Adrenal gland (tissue), 12 donors: ENCODE data around the gene KRT6B. TPM values are rescaled to one million over a fixed set of nuclear protein-coding genes. Genes with fewer than 3 reads are reported as not detected.

ENCODE experiments used
- DNase-seq, 7 donors: peaks; one replicate each; pipeline ENCODE4 v3.0.0-alpha.2; 2019 to 2020
- H3K27ac ChIP-seq, 5 donors: fragments of 200-600 bp; sonication (generic) in 4 of 5; 1 replicate in 3 of 5; 2 replicates in 2 of 5; pipeline versions ENCODE4 v1.5.1 to v1.8.0; 2016 to 2020; ENCODE audit warnings: mild to moderate bottlenecking in 1 of 5
- H3K27me3 ChIP-seq: fragments of 200-600 bp; 2 replicates; pipeline ENCODE4 v1.8.0; 2021
- H3K36me3 ChIP-seq, 2 donors: fragments of 200-600 bp; replicated peaks in 1 of 2; 1 replicate in 1 of 2; 2 replicates in 1 of 2; pipeline versions ENCODE4 v1.5.1 to v1.8.0; 2018 to 2022
- H3K4me1 ChIP-seq, 2 donors: fragments of 200-600 bp; replicated peaks in 1 of 2; 1 replicate in 1 of 2; 2 replicates in 1 of 2; pipeline versions ENCODE4 v1.5.1 to v1.8.0; 2018 to 2021
- H3K4me3 ChIP-seq, 4 donors: fragments of 200-600 bp; sonication (generic) in 3 of 4; one replicate each; pipeline ENCODE4 v1.5.1; 2016 to 2018
- H3K9me3 ChIP-seq, 3 donors: fragments of 200-600 bp; sonication (generic) in 1 of 3; replicated peaks in 1 of 3; 1 replicate in 2 of 3; 2 replicates in 1 of 3; pipeline versions ENCODE4 v1.5.1 to v1.8.0; 2016 to 2021
- POLR2A ChIP-seq, 2 donors: fragments of 450-650 bp; IDR thresholded peaks; one replicate each; pipeline ENCODE4 v1.6.1; 2017; ENCODE audit warnings: antibody characterized with exemption in 2 of 2, mild to moderate bottlenecking in 2 of 2, moderate library complexity in 1 of 2
- WGBS, 4 donors: extraction: QIAGEN DNeasy Blood & Tissue Kit in 2 of 4; methylation state at CpG; one replicate each; pipeline versions ENCODE4 v1.1.5 to v1.1.7; 2013 to 2017; 5-methylcytosine and 5-hydroxymethylcytosine counted together
- intact Hi-C, 2 donors: fragments of 100-400 bp; cut with DNase I; formaldehyde crosslinking; loops; one replicate each; pipeline versions ENCODE4 v1.14.1 to v1.15.0; 2022 to 2023
- polyA plus RNA-seq, 3 donors: library from polyadenylated mRNA; stranded (reverse); fragments of 200-250 nt in 2 of 3; fragments of 350-450 nt in 1 of 3; fragmentation: Illumina TruSeq in 1 of 3; extraction: RNeasy Lipid Tissue Mini Kit (QIAGEN cat#74804) in 1 of 3; gene quantifications; one replicate each; pipeline ENCODE4 v1.2.3, GENCODE V29; 2013 to 2014
- total RNA-seq, 9 donors: library from RNA; depleted of rRNA in 4 of 9; stranded (reverse); fragments of >200 nt in 4 of 9; fragments of 120-200 nt in 1 of 9; fragmentation: NEBNext Ultra II Directional in 1 of 9; extraction: Animal tissue kit (Norgen Biotek cat#: 25700) in 1 of 9; gene quantifications; one replicate each; pipeline versions ENCODE4 v1.1.0 to v1.2.4, GENCODE V29; 2013 to 2023
- TF ChIP-seq, protein P1 (sequence below), 6 experiments: fragments of 450-650 bp in 4 of 6; fragments of 200-600 bp in 2 of 6; sonication (generic) in 1 of 6; IDR thresholded peaks; 1 replicate in 5 of 6; 2 replicates in 1 of 6; pipeline versions ENCODE4 v1.5.1 to v1.8.0; 2016 to 2021; ENCODE audit warnings: antibody characterized with exemption in 6 of 6, mild to moderate bottlenecking in 2 of 6, moderate library complexity in 1 of 6
- donor health status: healthy with polysubstance abuse.
- donor health status: Bipolar disorder and iron deficiency.
- donor health status: DM: yes; HTN: yes; CAD: no.
- donor health status: DM: no; HTN: no; CAD: no.
- donor health status: DM: no; HTN: no; CAD: no.
- donor health status: DM: yes; HTN: yes; CAD: no.

The KRT6B gene
- total and polyA plus RNA-seq, 12 donors, result 0.20 to 0.25 TPM; not detected in 10

DNA sequence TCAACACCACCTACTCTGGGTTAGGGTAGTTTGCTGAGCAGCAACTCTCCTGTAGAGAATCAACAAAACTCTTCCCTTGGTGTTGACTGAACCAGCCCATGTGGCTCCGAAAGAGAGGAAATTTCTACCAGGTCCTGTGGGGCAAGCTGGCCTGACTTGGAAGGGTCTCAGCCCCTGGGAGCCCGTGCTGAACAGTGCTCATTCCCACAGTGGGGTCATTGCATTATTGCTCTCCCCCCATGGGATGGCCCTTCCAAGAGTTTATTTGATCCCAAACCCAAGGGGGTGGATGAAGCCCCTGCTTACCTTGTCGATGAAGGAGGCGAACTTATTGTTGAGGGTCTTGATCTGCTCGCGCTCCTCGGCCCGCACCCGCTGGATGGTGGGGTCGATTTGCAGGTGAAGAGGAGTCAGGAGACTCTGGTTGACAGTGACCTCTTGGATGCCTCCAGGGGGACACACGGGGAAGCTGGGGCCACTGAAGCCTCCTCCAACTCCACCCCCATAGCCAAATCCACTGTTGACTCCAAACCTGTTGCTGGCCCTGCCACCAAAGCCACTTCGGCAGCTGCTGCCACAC lies 18.4 kb downstream of the KRT6B start:
- intact Hi-C loops, result no loop called here
- TF ChIP-seq POLR2A (IDR thresholded peaks at IDR 0.05), result no peak
- TF ChIP-seq, protein P1, sequence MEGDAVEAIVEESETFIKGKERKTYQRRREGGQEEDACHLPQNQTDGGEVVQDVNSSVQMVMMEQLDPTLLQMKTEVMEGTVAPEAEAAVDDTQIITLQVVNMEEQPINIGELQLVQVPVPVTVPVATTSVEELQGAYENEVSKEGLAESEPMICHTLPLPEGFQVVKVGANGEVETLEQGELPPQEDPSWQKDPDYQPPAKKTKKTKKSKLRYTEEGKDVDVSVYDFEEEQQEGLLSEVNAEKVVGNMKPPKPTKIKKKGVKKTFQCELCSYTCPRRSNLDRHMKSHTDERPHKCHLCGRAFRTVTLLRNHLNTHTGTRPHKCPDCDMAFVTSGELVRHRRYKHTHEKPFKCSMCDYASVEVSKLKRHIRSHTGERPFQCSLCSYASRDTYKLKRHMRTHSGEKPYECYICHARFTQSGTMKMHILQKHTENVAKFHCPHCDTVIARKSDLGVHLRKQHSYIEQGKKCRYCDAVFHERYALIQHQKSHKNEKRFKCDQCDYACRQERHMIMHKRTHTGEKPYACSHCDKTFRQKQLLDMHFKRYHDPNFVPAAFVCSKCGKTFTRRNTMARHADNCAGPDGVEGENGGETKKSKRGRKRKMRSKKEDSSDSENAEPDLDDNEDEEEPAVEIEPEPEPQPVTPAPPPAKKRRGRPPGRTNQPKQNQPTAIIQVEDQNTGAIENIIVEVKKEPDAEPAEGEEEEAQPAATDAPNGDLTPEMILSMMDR (IDR thresholded peaks at IDR 0.05), result no peak
- DNase-seq, result no peak
- no peaks in the 10 kb centered on the region for H3K9me3 ChIP-seq
- H3K4me1 ChIP-seq, result no peaks in the 10 kb centered on the region
- no peaks in the 10 kb centered on the region for H3K36me3 ChIP-seq
- WGBS, 4 donors, result 81 to 93% (median 86%) methylated on average over 9 to 12 of the region's 12 CpGs
- H3K27ac ChIP-seq, result no peak overlapping the region
- H3K4me3 ChIP-seq, result no peak overlapping the region
- no peaks in the 10 kb centered on the region for H3K27me3 ChIP-seq

DNA sequence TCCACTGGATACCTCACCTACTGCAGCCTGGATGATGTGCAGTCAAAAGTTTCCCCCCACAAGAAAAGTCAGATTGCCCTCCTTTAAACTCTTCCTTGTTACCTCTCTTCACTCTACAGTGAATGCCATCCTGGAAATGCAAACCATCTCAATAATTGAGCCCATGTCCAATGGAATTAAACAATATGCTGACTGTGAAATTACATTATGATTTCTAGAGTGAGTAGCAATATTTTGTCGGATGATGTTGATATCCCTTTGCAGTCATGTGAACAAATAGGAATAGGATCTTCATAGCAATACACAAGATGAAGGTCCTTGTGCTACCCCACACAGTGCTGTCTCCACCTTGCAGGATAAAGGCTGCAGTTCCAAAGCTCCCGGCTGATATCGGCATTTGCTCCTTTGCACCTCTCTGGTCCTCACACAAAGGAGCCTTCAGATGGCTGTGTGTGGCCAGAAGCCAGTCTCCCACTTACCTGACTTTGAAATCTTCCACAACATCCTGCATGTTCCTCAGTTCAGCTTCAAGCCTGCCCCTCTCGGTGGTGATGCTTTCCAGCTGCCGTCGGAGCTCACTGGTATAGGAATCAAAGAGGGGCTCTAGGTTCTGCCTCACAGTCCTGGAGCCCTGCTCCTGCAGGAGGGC lies 19.3 kb downstream of the KRT6B start:
- intact Hi-C loops, result no loop called here
- no peaks in the 10 kb centered on the region for H3K9me3 ChIP-seq
- no peaks in the 10 kb centered on the region for H3K27me3 ChIP-seq
- 81 to 86% (median 83%) methylated on average over 6 of the region's 6 CpGs for WGBS, 4 donors
- no peaks in the 10 kb centered on the region for H3K36me3 ChIP-seq
- H3K4me3 ChIP-seq, result no peak overlapping the region
- no peak overlapping the region for H3K27ac ChIP-seq
- H3K4me1 ChIP-seq, result no peaks in the 10 kb centered on the region
- TF ChIP-seq POLR2A (IDR thresholded peaks at IDR 0.05), result no peak
- TF ChIP-seq, protein P1 (IDR thresholded peaks at IDR 0.05), result no peak
- no peak for DNase-seq

DNA sequence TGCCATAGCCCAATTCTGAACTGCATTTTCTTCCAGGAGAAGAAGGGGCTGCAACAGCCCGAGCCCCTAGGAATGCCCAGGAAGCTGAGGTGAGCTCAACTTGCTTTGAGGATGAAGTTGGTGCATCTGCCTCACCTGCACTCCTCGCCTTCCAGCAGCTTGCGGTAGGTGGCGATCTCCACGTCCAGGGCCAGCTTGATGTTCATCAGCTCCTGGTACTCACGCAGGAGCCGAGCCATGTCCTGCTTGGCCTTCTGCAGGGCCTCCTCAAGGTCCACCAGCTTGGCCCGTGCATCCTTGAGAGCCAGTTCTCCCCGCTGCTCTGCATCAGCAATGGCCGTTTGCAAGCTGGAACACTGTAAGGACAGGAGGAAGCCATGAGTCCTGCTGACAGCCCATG lies 23.8 kb downstream of the KRT6B start:
- H3K36me3 ChIP-seq, result no peaks in the 10 kb centered on the region
- H3K4me1 ChIP-seq, result no peaks in the 10 kb centered on the region
- H3K4me3 ChIP-seq, result no peak overlapping the region
- TF ChIP-seq POLR2A (IDR thresholded peaks at IDR 0.05), result no peak
- TF ChIP-seq, protein P1 (IDR thresholded peaks at IDR 0.05), result no peak
- DNase-seq, result no peak
- H3K27ac ChIP-seq, result no peak overlapping the region
- intact Hi-C loops, result no loop called here
- no peaks in the 10 kb centered on the region for H3K27me3 ChIP-seq
- WGBS, 4 donors, result 80 to 95% (median 85%) methylated on average over 3 to 10 of the region's 10 CpGs
- no peaks in the 10 kb centered on the region for H3K9me3 ChIP-seq

DNA sequence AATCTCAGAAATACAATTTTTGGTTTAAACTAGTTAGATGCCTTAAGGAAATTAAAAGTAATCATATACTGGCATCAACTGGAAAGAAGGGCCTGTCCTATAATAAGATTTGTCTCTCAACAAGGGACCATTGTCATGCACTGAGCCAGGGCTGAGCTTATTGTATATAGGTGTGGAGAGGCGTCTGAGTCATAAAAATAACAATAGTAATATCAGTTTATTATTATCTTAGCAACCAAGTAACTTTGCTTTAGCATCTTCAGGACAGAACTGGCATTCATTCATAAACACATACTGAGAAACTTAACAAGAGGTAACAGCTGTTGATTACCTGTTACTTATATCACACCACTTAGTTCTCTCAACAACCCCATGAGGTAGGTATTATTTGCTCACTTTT lies 24.9 kb downstream of the KRT6B start:
- Histone ChIP-seq H3K36me3 (no peaks in the 10 kb centered on the region), H3K27ac (no peak overlapping the region), H3K27me3 (no peaks in the 10 kb centered on the region), H3K9me3 (no peaks in the 10 kb centered on the region), H3K4me1 (no peaks in the 10 kb centered on the region), H3K4me3 (no peak overlapping the region)
- intact Hi-C loops, result no loop called here
- WGBS, 4 donors, result 77 to 90% (median 83%) methylated on average over 1 of the region's 1 CpG
- TF ChIP-seq, protein P1 (IDR thresholded peaks at IDR 0.05), result no peak
- no peak for TF ChIP-seq POLR2A (IDR thresholded peaks at IDR 0.05)
- DNase-seq, result no peak
